K562 (cell line): Measurements from ENCODE around the gene VWA8. TPM values are rescaled to one million over a fixed set of nuclear protein-coding genes. Genes with fewer than 3 reads are reported as not detected.

Experiments
- ATAC-seq: fragments of 200-7000 bp; cut with Tn5 transposase; 3 replicates; pipeline ENCODE4 v1.9.1; 2020; ENCODE audit warnings: moderate library complexity
- BruUV-seq: library from RNA; stranded (reverse); fragments of 400-500 nt; replicated peaks from 2 replicates; lab custom pipeline; 2021; lab: Mats Ljungman, UMichigan
- CTCF ChIA-PET: fragments of 300-600 bp; formaldehyde crosslinking; extraction: SDS; loops from one replicate; lab custom pipeline; 2021; ENCODE audit warnings: low intra/inter-chr PET ratio; lab: Yijun Ruan, JAX
- POLR2A ChIA-PET: fragments of 300-600, 350-650 bp; sonication (Branson Sonifier 250); formaldehyde crosslinking; extraction: SDS; loops from one replicate; lab custom pipeline; 2021; ENCODE audit warnings: antibody characterized with exemption, inconsistent platforms; lab: Yijun Ruan, JAX
- DNase-seq, 4 experiments: peaks; one replicate each; pipeline versions ENCODE4 v3.0.0 to v3.0.0-alpha.2; 2011 to 2018; ENCODE audit warnings: low spot score in 3 of 4, mixed read lengths in 3 of 4; ENCODE audit errors: extremely low read depth in 1 of 4
- FAIRE-seq: peaks from 2 replicates; lab custom pipeline; 2011; peaks lifted over from hg19 to GRCh38; lab: Jason Lieb, UNC
- H2AFZ ChIP-seq: 2 replicates; pipeline ENCODE4 v1.6.0; 2011; ENCODE audit warnings: low read depth, low read length, control low read depth, inconsistent platforms
- H3K27ac ChIP-seq: fragments of 200-600 bp; 3 replicates; pipeline ENCODE4 v1.8.0; 2011; ENCODE audit warnings: low read depth, mild to moderate bottlenecking, control low read depth, inconsistent platforms, low read length, moderate library complexity, mixed read lengths; ENCODE audit errors: extremely low read depth
- H3K27me3 ChIP-seq, 2 experiments: fragments of 300-600 bp in 1 of 2; 2 replicates in 1 of 2; 3 replicates in 1 of 2; pipeline versions ENCODE4 v1.6.0 to v1.8.0; 2011; ENCODE audit warnings: inconsistent platforms in 2 of 2, low read length in 2 of 2, mild to moderate bottlenecking in 1 of 2, mixed read lengths in 1 of 2, moderate library complexity in 1 of 2; ENCODE audit not compliant: control insufficient read depth in 2 of 2, insufficient read depth in 2 of 2
- H3K36me3 ChIP-seq: fragments of 300-600 bp; 3 replicates; pipeline ENCODE4 v1.8.0; 2011; ENCODE audit warnings: mild to moderate bottlenecking, low read length, inconsistent platforms; ENCODE audit not compliant: control insufficient read depth, insufficient read depth
- H3K4me1 ChIP-seq, 2 experiments: fragments of 200-600 bp in 1 of 2; replicated peaks in 1 of 2; 2 replicates in 1 of 2; 3 replicates in 1 of 2; pipeline versions ENCODE4 v1.5.1 to v1.8.0; 2011; ENCODE audit warnings: inconsistent platforms in 2 of 2, low read length in 2 of 2, mild to moderate bottlenecking in 1 of 2, mixed read lengths in 1 of 2, moderate library complexity in 1 of 2; ENCODE audit not compliant: control insufficient read depth in 2 of 2, insufficient read depth in 2 of 2
- H3K4me2 ChIP-seq: 2 replicates; pipeline ENCODE4 v1.6.1; 2011; ENCODE audit warnings: low read length, control low read depth, inconsistent platforms, mixed read lengths; ENCODE audit not compliant: insufficient read depth
- H3K4me3 ChIP-seq: fragments of 200-600 bp; sonication (generic), shearing (Covaris generic); 2 replicates; pipeline ENCODE4 v1.5.1; 2016; ENCODE audit warnings: control low read depth, inconsistent platforms
- H3K79me2 ChIP-seq: fragments of 200-600 bp; 3 replicates; pipeline ENCODE4 v1.8.0; 2011; ENCODE audit warnings: low read length, inconsistent platforms; ENCODE audit not compliant: control insufficient read depth, insufficient read depth
- H3K9ac ChIP-seq, 2 experiments: 2 replicates each; pipeline versions ENCODE4 v1.6.0 to v1.6.1; 2011; ENCODE audit warnings: low read depth in 2 of 2, low read length in 2 of 2, control low read depth in 1 of 2, inconsistent platforms in 1 of 2, mild to moderate bottlenecking in 1 of 2, mixed read lengths in 1 of 2; ENCODE audit not compliant: insufficient read depth in 1 of 2
- H3K9me1 ChIP-seq: one replicate; pipeline ENCODE4 v1.6.0; 2011; ENCODE audit warnings: inconsistent platforms, mild to moderate bottlenecking, low read length, moderate library complexity; ENCODE audit not compliant: control insufficient read depth, insufficient read depth
- H3K9me3 ChIP-seq: replicated peaks from 2 replicates; pipeline ENCODE4 v1.5.1; 2011; ENCODE audit warnings: low read depth, low read length, inconsistent platforms; ENCODE audit not compliant: control insufficient read depth, insufficient read depth
- H4K20me1 ChIP-seq: replicated peaks from 2 replicates; pipeline ENCODE4 v1.6.1; 2011; ENCODE audit warnings: low read length, inconsistent platforms, mixed read lengths; ENCODE audit not compliant: control insufficient read depth, insufficient read depth
- ARID1B ChIP-seq: fragments of 450-650 bp; IDR thresholded peaks from 2 replicates; pipeline ENCODE4 v1.6.1; 2016; ENCODE audit warnings: antibody characterized with exemption, mild to moderate bottlenecking, inconsistent platforms
- ATF7 ChIP-seq: fragments of 450-650 bp; IDR thresholded peaks from 2 replicates; pipeline ENCODE4 v1.7.1; 2014; ENCODE audit warnings: mild to moderate bottlenecking, moderate library complexity
- CBFA2T3 ChIP-seq: fragments of 450-650 bp; IDR thresholded peaks from 2 replicates; pipeline ENCODE4 v1.6.1; 2017
- E2F1 ChIP-seq: sonication (generic); formaldehyde crosslinking; IDR thresholded peaks from 2 replicates; pipeline ENCODE4 v1.8.1; 2023; ENCODE audit warnings: mild to moderate bottlenecking, missing genetic modification reagents, moderate library complexity
- EHMT2 ChIP-seq: fragments of 450-650 bp; IDR thresholded peaks from 2 replicates; pipeline ENCODE4 v1.6.1; 2018; ENCODE audit warnings: antibody characterized with exemption
- GABPB2 ChIP-seq: fragments of 250-450 bp; sonication (Bioruptor Pico); conservative IDR thresholded peaks from 2 replicates; pipeline ENCODE4 v1.5.1; 2021; ENCODE audit warnings: mild to moderate bottlenecking
- JUND ChIP-seq, 2 experiments: IDR thresholded peaks; 2 replicates in 1 of 2; 3 replicates in 1 of 2; pipeline ENCODE4 v1.6.1; 2011; ENCODE audit warnings: borderline replicate concordance in 2 of 2, low read depth in 2 of 2, low read length in 2 of 2, improper control_type of control experiment in 1 of 2, missing biosample characterization in 1 of 2, missing genetic modification characterization in 1 of 2, missing genetic modification reagents in 1 of 2
- MITF ChIP-seq: IDR thresholded peaks from 2 replicates; pipeline ENCODE4 v1.6.1; 2014; ENCODE audit warnings: antibody characterized with exemption
- PML ChIP-seq: IDR thresholded peaks from 2 replicates; pipeline ENCODE4 v1.6.1; 2012; ENCODE audit warnings: low read length, inconsistent platforms
- PURB ChIP-seq: sonication (generic); formaldehyde crosslinking; IDR thresholded peaks from 2 replicates; pipeline ENCODE4 v1.9.0; 2021; ENCODE audit warnings: low read depth, mild to moderate bottlenecking, missing genetic modification reagents
- SRSF3 ChIP-seq: fragments of 200-400 bp; formaldehyde crosslinking; IDR thresholded peaks from 2 replicates; pipeline ENCODE4 v1.6.1; 2016; ENCODE audit warnings: mild to moderate bottlenecking, low read length, moderate library complexity; ENCODE audit not compliant: insufficient read depth
- TBL1XR1 ChIP-seq, 2 experiments: IDR thresholded peaks; 2 replicates each; pipeline ENCODE4 v1.6.1; 2012; ENCODE audit warnings: improper control_type of control experiment in 2 of 2, low read length in 2 of 2, mild to moderate bottlenecking in 1 of 2
- ZFP91 ChIP-seq: sonication (generic); formaldehyde crosslinking; IDR thresholded peaks from 2 replicates; pipeline ENCODE4 v1.8.0; 2022; ENCODE audit warnings: mild to moderate bottlenecking, missing genetic modification reagents
- ZNF592 ChIP-seq: fragments of 450-650 bp; IDR thresholded peaks from 2 replicates; pipeline ENCODE4 v1.6.1; 2017; ENCODE audit warnings: antibody characterized with exemption, mild to moderate bottlenecking
- WGBS: fragments of 100-300 bp; shearing (Covaris generic); methylation state at CpG from one replicate; pipeline ENCODE4 v1.1.6; 2016; ENCODE audit warnings: low coverage, mixed read lengths; ENCODE audit not compliant: insufficient coverage; ENCODE audit errors: missing lambda C conversion rate; 5-methylcytosine and 5-hydroxymethylcytosine counted together
- in situ Hi-C: fragments of 300-500 bp; cut with MboI; formaldehyde crosslinking; loops from 4 replicates; pipeline ENCODE4 v1.15.0; 2018; ENCODE audit warnings: inconsistent platforms, mixed read lengths
- intact Hi-C: fragments of 100-400 bp; cut with micrococcal nuclease; formaldehyde crosslinking; loops from 2 replicates; pipeline ENCODE4 v1.14.2; 2022
- polyA plus RNA-seq, 8 experiments: library from polyadenylated mRNA; depleted of rRNA in 4 of 8; stranded (reverse) in 5 of 8; unstranded in 3 of 8; fragments of >200 nt; fragmentation: Nextera tagmentation in 2 of 8; fragmentation: Illumina TruSeq in 1 of 8; extraction: Ambion mirVana in 2 of 8; extraction: Trizol in 1 of 8; gene quantifications; 2 replicates each; pipeline versions ENCODE4 v1.2.1 to v1.2.3, GENCODE V29; 2011 to 2014; ENCODE audit warnings: inconsistent platforms in 1 of 8, missing spikeins in 1 of 8
- total RNA-seq, 7 experiments: library from RNA; depleted of rRNA in 6 of 7; stranded (reverse); fragments of >200 nt in 6 of 7; fragmentation: Illumina TruSeq in 2 of 7; extraction: Trizol in 2 of 7; gene quantifications; 2 replicates each; pipeline versions ENCODE4 v1.2.1 to v1.2.3, GENCODE V29; 2011 to 2021; ENCODE audit warnings: low replicate concordance in 1 of 7

Gene VWA8
- total and polyA plus RNA-seq, 9 of the 15 experiments (the other 6 are each of a cell fraction or from before 2014, with no cell fraction given): 2.1 to 18.5 (median 13.3) TPM

GRCh38 chr13:41763782-41764181 is 197.1 kb downstream of the VWA8 start:
- DNase-seq (peak; percentile 10 to 55 (median 18)), ATAC-seq (peak; percentile 81), FAIRE-seq (no peak)
- Histone ChIP-seq H3K27me3 (no peaks in the 10 kb centered on the region), H3K9me1 (no peaks in the 10 kb centered on the region), H3K79me2 (no peaks in the 10 kb centered on the region), H3K9me3 (no peaks in the 10 kb centered on the region), H2AFZ (peak overlapping the region; percentile 33), H4K20me1 (no peaks in the 10 kb centered on the region), H3K36me3 (peaks cover 35% of the 10 kb centered on the region; the same call in 1 of the 3 replicates), H3K4me1 (peaks cover 11 to 31% of the 10 kb centered on the region in 2 experiments; a peak in 4 of 5 replicates), H3K27ac (peak overlapping the region; percentile 61; the same call in 1 of the 3 replicates), H3K4me2 (peak overlapping the region; percentile 6; the same call in 1 of the 2 replicates), H3K9ac (no peak overlapping the region), H3K4me3 (no peak overlapping the region)
- no TSS peak for BruUV-seq
- intact Hi-C loops (no loop called here), in situ Hi-C loops (no loop called here)
- ChIA-PET POLR2A (interaction anchor here (0.6 to 1.2 kb wide), 2 partner anchors 9 to 24 kb away, joined by 3 to 4 read pairs; no protein-coding TSS in a partner anchor), CTCF (no interaction called here)
- WGBS: 0% methylated on average over 3 of the region's 3 CpGs
- TF ChIP-seq JUND (IDR thresholded peaks at IDR 0.05; ENCODE audit: borderline replicate concordance, low read depth, low read length) (peak; percentile 14; the same call in 1 of the 2 replicates), JUND (tag; IDR thresholded peaks at IDR 0.05; ENCODE audit: borderline replicate concordance, low read depth, low read length) (peak; percentile 39; the same call in 1 of the 3 replicates), TBL1XR1 (IDR thresholded peaks at IDR 0.05; ENCODE audit: low read length in 2 of 2) (no peak), MITF (no peak), ZNF592 (peak; percentile 12; the same call in 1 of the 2 replicates), PURB (CRISPR knock-in tag) (no peak), ARID1B (0 out of 2 replicates have a peak, but pooled peaks have one; percentile 21), PML (no peak), GABPB2 (CRISPR knock-in tag) (no peak), EHMT2 (0 out of 2 replicates have a peak, but pooled peaks have one; percentile 26), SRSF3 (no peak), E2F1 (CRISPR knock-in tag) (no peak), ATF7 (peak; percentile 43; the same call in 1 of the 2 replicates), CBFA2T3 (peak; percentile 24), ZFP91 (peak; percentile 80)
